ENCODE data around the gene SLC24A3. TPM values are rescaled to one million over a fixed set of nuclear protein-coding genes. Genes with fewer than 3 reads are reported as not detected.

Gene SLC24A3
- total RNA-seq, 4 donors from 2014 or later = 12.9 to 49.8 (median 27.6) TPM

DNA sequence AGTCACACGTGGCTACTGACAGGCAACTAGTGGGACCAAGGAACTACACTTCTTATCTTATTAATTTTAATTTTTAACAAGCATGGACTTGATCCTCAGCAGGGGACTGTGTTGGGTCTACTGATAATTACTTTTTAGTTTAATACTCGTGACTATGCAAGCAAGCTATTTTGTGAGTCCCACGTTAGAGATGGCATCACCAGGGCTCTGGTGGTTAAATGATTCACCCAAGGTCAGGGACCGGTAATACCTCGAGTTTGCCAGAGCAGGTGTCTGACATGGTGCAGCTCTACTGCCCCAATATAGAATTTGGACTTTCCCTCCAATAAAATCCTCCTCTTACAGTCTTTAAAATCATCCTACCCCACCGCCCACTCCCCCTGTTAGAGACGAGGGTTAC is 447.0 kb downstream of the SLC24A3 start:
- intact Hi-C loops (cut with DNase I; ENCODE audit: low total_unique reads) = no loop called here

DNA sequence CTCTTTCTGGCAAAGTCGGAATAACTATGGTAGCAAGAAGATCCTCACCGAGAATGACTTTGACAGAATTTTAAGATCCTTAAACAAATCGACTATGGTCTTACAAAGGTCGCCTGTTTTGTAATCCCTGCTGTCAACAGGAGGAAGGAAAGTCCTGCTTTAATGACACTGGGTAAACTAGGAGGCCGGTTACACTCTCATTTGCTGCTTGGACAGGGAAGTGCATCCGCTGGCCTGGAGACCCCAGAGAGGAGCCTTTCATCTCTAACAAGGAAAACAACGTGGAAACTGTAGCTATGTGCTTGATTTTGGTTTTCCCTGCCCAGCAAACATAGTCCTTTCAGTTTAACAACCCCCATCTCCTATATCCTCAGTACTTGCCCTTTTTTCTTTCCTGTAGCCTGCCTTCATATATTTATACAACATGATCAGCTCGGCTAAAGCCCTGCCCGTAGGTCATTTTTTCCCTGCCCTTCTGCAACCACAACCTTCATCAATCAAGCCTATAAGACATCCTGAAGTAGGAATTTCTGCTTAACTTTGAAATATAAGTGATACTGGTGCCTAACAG is 448.5 kb downstream of the SLC24A3 start:
- DNase-seq = no peak
- Histone ChIP-seq H3K4me3 (no peak overlapping the region), H3K36me3 (no peaks in the 10 kb centered on the region), H3K27me3 (no peaks in the 10 kb centered on the region), H3K9me3 (no peaks in the 10 kb centered on the region), H3K27ac (peak overlapping the region in 1 of 2 donors; percentile 35), H3K4me1 (peaks cover 0 to 2% of the 10 kb centered on the region in 2 donors)
- intact Hi-C loops (cut with DNase I; ENCODE audit: low total_unique reads) = loop anchor here (5.0 kb wide), 1 partner anchor 449 kb away; the partner anchor contains the start of gene SLC24A3
- TF ChIP-seq, protein P1, sequence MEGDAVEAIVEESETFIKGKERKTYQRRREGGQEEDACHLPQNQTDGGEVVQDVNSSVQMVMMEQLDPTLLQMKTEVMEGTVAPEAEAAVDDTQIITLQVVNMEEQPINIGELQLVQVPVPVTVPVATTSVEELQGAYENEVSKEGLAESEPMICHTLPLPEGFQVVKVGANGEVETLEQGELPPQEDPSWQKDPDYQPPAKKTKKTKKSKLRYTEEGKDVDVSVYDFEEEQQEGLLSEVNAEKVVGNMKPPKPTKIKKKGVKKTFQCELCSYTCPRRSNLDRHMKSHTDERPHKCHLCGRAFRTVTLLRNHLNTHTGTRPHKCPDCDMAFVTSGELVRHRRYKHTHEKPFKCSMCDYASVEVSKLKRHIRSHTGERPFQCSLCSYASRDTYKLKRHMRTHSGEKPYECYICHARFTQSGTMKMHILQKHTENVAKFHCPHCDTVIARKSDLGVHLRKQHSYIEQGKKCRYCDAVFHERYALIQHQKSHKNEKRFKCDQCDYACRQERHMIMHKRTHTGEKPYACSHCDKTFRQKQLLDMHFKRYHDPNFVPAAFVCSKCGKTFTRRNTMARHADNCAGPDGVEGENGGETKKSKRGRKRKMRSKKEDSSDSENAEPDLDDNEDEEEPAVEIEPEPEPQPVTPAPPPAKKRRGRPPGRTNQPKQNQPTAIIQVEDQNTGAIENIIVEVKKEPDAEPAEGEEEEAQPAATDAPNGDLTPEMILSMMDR (IDR thresholded peaks at IDR 0.05) = no peak
- no peak for TF ChIP-seq POLR2A (IDR thresholded peaks at IDR 0.05)

More for the DNA sequence above, 447.0 kb downstream of the SLC24A3 start:
- no peak for DNase-seq
- Histone ChIP-seq H3K4me1 (peaks cover 0 to 2% of the 10 kb centered on the region in 2 donors), H3K9me3 (no peaks in the 10 kb centered on the region), H3K36me3 (no peaks in the 10 kb centered on the region), H3K27me3 (no peaks in the 10 kb centered on the region), H3K4me3 (no peak overlapping the region), H3K27ac (no peak overlapping the region)
- TF ChIP-seq POLR2A (IDR thresholded peaks at IDR 0.05) = no peak
- TF ChIP-seq, protein P1 (IDR thresholded peaks at IDR 0.05) = no peak

DNA sequence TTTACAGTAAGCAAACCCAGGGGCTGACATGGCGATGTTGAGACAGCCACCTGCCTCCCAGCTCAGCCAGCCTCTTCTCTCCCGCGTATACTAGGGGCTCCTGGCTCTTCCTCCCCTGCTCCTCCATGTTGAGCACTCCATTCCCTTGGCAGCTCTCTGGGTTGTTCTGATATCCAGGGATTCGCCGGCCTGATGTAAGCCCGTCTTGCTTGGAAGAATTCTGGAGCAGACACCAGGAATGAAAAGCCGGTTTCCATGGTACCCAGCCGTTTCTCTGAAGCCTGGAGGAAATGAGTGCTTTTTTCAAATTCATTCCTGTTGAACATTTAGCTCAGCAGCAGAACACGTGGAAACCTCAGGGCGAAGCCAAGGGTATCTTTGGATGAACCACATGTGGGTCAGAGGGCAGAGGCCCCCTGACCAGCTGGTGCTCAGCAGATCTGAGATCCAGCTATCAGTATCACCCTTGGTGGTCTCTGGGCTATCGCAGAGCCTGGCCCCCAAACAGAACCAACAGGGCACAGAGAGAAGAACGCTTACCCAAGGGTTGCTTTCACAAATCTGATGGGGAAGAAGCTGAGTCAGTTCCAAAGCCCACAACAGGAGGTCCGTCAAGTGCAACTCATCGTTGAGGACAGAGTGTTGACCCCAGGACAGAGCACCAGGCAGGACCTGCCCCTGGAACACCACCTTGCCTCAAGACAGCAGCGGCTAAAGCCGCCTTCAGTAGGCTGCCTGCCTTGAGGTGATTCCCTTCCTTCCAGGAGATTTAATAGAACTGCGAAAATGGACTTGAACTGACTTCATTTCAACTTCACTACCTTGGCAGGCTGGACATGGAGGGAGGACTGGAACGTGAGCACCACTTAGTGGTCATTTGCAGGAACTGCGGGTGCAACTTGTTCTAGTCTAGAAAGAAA is 449.5 kb downstream of the SLC24A3 start:
- H3K36me3 ChIP-seq = no peaks in the 10 kb centered on the region
- H3K27ac ChIP-seq = peak overlapping the region; percentile 35 to 49
- no peak overlapping the region for H3K4me3 ChIP-seq
- intact Hi-C loops (cut with DNase I; ENCODE audit: low total_unique reads) = loop anchor here (5.0 kb wide), 1 partner anchor 450 kb away; the partner anchor contains the start of gene SLC24A3
- H3K4me1 ChIP-seq = peaks cover 0 to 2% of the 10 kb centered on the region in 2 donors
- DNase-seq = peak; percentile 75 to 77
- no peaks in the 10 kb centered on the region for H3K9me3 ChIP-seq
- H3K27me3 ChIP-seq = no peaks in the 10 kb centered on the region
- TF ChIP-seq, protein P1 (IDR thresholded peaks at IDR 0.05) = peak; percentile 92 to 99 (median 96)
- TF ChIP-seq POLR2A (IDR thresholded peaks at IDR 0.05) = no peak

DNA sequence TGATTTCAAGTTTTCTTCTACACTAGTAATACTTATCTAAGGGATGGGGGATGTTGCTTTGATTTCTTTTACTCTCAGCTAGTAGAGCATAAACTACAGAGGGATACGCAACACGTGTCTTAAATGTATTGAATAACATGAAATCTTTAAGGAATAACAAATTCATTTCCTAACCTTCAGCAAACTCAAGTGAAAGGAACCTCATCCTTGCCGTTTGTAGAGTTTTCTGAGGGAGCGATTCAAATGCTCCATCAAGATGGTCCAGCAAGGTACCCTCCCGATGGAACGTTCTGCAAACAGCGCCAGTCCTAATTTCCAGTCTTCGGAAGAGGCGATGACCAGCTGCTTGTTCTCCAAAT is 450.2 kb downstream of the SLC24A3 start:
- no peaks in the 10 kb centered on the region for H3K36me3 ChIP-seq
- no peak for DNase-seq
- TF ChIP-seq POLR2A (IDR thresholded peaks at IDR 0.05) = no peak
- TF ChIP-seq, protein P1 (IDR thresholded peaks at IDR 0.05) = no peak
- H3K27ac ChIP-seq = no peak overlapping the region
- no peak overlapping the region for H3K4me3 ChIP-seq
- H3K4me1 ChIP-seq = peaks cover 0 to 2% of the 10 kb centered on the region in 2 donors
- H3K27me3 ChIP-seq = no peaks in the 10 kb centered on the region
- intact Hi-C loops (cut with DNase I; ENCODE audit: low total_unique reads) = loop anchor here (5.0 kb wide), 1 partner anchor 450 kb away; the partner anchor contains the start of gene SLC24A3
- no peaks in the 10 kb centered on the region for H3K9me3 ChIP-seq

DNA sequence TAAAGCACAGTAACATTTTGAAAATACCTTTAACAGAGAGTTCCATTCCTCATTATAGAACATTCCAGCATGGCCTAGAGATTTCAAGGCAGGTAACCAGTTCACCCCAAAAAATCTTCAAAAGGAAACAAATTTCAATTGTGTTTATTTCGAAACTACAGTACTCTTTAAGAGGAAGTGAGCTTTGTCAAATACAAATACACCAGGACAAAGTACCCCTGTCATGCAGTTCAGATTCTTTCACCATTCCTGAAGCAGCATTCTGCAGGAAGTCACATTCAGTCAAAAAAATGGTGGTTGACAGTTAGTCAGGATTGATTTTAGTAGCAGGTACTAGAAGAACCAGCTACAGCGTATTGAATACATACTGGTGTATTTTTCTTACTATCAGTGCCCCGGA is 456.0 kb downstream of the SLC24A3 start:
- H3K27ac ChIP-seq = no peak overlapping the region
- TF ChIP-seq, protein P1 (IDR thresholded peaks at IDR 0.05) = no peak
- TF ChIP-seq POLR2A (IDR thresholded peaks at IDR 0.05) = no peak
- no peaks in the 10 kb centered on the region for H3K9me3 ChIP-seq
- H3K27me3 ChIP-seq = no peaks in the 10 kb centered on the region
- DNase-seq = no peak
- intact Hi-C loops (cut with DNase I; ENCODE audit: low total_unique reads) = no loop called here
- H3K4me1 ChIP-seq = no peaks in the 10 kb centered on the region
- H3K36me3 ChIP-seq = no peaks in the 10 kb centered on the region
- H3K4me3 ChIP-seq = no peak overlapping the region
